HUES64 (cell line): Measurements from ENCODE around the gene CASP10.

ENCODE experiments used
- H3K27ac ChIP-seq: 2 replicates; pipeline ENCODE4 v1.7.0; 2013; ENCODE audit warnings: low read depth, low read length, inconsistent platforms
- H3K27me3 ChIP-seq: 2 replicates; pipeline ENCODE4 v1.6.1; 2013; ENCODE audit warnings: mild to moderate bottlenecking, low read length; ENCODE audit not compliant: insufficient read depth
- H3K36me3 ChIP-seq: 2 replicates; pipeline ENCODE4 v1.6.1; 2013; ENCODE audit warnings: mild to moderate bottlenecking, low read length; ENCODE audit not compliant: insufficient read depth
- H3K4me1 ChIP-seq: 2 replicates; pipeline ENCODE4 v1.6.1; 2013; ENCODE audit warnings: mild to moderate bottlenecking, low read length, moderate library complexity; ENCODE audit not compliant: insufficient read depth
- H3K4me3 ChIP-seq: 2 replicates; pipeline ENCODE4 v1.5.1; 2013; ENCODE audit warnings: mild to moderate bottlenecking, low read length, moderate library complexity
- H3K9ac ChIP-seq: 2 replicates; pipeline ENCODE4 v1.6.1; 2013; ENCODE audit warnings: mild to moderate bottlenecking, low read depth, low read length
- H3K9me3 ChIP-seq: 2 replicates; pipeline ENCODE4 v1.6.1; 2013; ENCODE audit warnings: low read depth, low read length; ENCODE audit not compliant: insufficient read depth
- WGBS: fragments of 150-250, 120-280 bp; methylation state at CpG from one replicate; pipeline ENCODE4 v1.1.7; 2013; ENCODE audit warnings: missing lambda C conversion rate; 5-methylcytosine and 5-hydroxymethylcytosine counted together

The CASP10 gene

DNA sequence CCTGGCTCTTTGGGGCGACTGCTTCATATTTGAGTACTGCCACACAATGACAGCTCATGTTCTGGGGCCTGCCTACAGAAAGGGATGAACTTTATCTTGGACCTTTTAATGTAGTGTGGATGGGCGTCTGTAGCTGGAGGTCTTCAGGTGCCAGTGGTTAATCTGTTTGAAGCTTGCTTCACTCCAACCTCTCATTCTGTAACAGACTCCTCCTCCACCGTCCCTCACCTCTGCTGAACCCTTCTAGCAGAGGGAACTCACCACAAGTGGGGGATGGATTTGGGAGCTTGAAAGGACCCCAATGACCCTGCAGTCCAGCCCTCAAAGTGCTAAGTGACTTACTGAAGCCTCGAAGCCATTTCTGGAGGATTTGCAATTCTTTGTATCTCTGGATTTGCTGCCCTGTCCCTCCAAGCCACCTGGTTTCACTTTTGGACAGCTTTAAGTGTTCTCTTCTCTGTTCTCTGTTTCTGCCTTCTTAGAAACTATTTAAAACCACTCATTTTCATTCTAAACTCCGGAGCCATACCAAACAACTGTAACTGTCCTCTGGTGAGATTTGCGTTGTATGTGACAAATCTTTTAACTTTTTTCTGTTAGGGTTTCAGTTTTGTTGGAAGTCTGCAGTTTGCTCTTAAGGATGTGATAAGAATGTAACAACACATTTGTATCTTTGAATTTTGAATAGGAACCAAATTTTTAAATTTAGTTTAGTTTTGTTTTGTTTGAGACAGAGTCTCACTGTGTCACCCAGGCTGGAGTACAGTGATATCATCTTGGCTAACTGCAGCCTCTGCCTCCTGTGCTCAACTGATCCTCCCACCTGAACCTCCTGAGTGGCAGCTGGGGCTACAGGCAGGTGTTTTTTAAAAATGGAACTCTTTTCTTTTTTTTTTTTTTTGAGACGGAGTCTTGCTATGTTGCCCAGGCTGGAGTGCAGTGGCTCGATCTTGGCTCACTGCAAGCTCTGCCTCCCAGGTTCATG, 40.4 kb downstream of the CASP10 start:
- no peaks in the 10 kb centered on the region; the same call in 1 of the 2 replicates for H3K9me3 ChIP-seq
- H3K4me1 ChIP-seq, result peaks cover 14% of the 10 kb centered on the region
- 92% methylated on average over 7 of the region's 8 CpGs for WGBS
- no peak overlapping the region for H3K4me3 ChIP-seq
- H3K36me3 ChIP-seq, result no peaks in the 10 kb centered on the region
- H3K27me3 ChIP-seq, result no peaks in the 10 kb centered on the region
- no peak overlapping the region for H3K27ac ChIP-seq
- H3K9ac ChIP-seq, result no peak overlapping the region

- Histone ChIP-seq H3K9me3 (no peaks in the 10 kb centered on the region), H3K4me1 (no peaks in the 10 kb centered on the region), H3K36me3 (no peaks in the 10 kb centered on the region), H3K9ac (no peak overlapping the region), H3K4me3 (no peak overlapping the region), H3K27me3 (no peaks in the 10 kb centered on the region), H3K27ac (no peak overlapping the region)
- WGBS, result 95% methylated on average over 3 of the region's 3 CpGs
Measured at GRCh38 chr2:201228271-201228911, 45.5 kb downstream of the CASP10 start.

GRCh38 chr2:201228912-201229290, 46.0 kb downstream of the CASP10 start:
- no peaks in the 10 kb centered on the region for H3K4me1 ChIP-seq
- H3K9ac ChIP-seq, result no peak overlapping the region
- no peak overlapping the region for H3K4me3 ChIP-seq
- H3K27ac ChIP-seq, result no peak overlapping the region
- H3K27me3 ChIP-seq, result no peaks in the 10 kb centered on the region
- H3K9me3 ChIP-seq, result no peaks in the 10 kb centered on the region
- H3K36me3 ChIP-seq, result no peaks in the 10 kb centered on the region
- 89% methylated on average over 12 of the region's 12 CpGs for WGBS

GRCh38 chr2:201231781-201232466, 49.0 kb downstream of the CASP10 start:
- H3K4me3 ChIP-seq, result no peak overlapping the region

GRCh38 chr2:201232467-201232815, 49.5 kb downstream of the CASP10 start:
- no peaks in the 10 kb centered on the region for H3K4me1 ChIP-seq
- no peak overlapping the region for H3K9ac ChIP-seq
- no peak overlapping the region for H3K4me3 ChIP-seq
- H3K27me3 ChIP-seq, result no peaks in the 10 kb centered on the region
- 86% methylated on average over 3 of the region's 3 CpGs for WGBS
- no peaks in the 10 kb centered on the region for H3K9me3 ChIP-seq
- no peak overlapping the region for H3K27ac ChIP-seq
- H3K36me3 ChIP-seq, result no peaks in the 10 kb centered on the region

More at GRCh38 chr2:201231781-201232466, 49.0 kb downstream of the CASP10 start:
- Histone ChIP-seq H3K27ac (no peak overlapping the region), H3K9me3 (no peaks in the 10 kb centered on the region), H3K9ac (no peak overlapping the region), H3K4me1 (no peaks in the 10 kb centered on the region), H3K36me3 (no peaks in the 10 kb centered on the region), H3K27me3 (no peaks in the 10 kb centered on the region)
- 24% methylated on average over 8 of the region's 8 CpGs for WGBS

DNA sequence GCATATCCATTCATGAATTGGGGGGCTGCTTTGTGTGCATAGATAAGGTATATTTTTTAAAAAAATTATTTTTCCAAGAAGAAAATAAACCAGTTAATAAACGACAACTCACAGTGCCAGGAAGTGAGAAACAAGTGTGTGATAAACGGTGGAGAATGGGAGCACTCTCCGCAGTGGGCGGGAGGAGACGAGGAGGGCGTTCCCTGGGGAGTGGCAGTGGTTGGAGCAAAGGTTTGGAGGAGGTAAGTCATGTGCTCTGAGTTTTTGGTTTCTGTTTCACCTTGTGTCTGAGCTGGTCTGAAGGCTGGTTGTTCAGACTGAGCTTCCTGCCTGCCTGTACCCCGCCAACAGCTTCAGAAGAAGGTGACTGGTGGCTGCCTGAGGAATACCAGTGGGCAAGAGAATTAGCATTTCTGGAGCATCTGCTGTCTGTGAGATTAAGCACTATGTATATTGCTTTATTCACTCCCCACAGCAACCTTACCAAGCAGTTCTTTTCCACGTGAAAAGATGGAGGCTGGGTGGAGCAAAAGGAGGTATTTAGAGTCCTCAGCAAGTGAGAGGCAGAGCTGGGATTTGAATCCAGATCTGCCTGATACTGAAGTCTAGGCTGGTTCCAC, 50.4 kb downstream of the CASP10 start:
- no peaks in the 10 kb centered on the region for H3K36me3 ChIP-seq
- no peaks in the 10 kb centered on the region for H3K4me1 ChIP-seq
- no peak overlapping the region for H3K27ac ChIP-seq
- 57% methylated on average over 8 of the region's 8 CpGs for WGBS
- no peaks in the 10 kb centered on the region for H3K27me3 ChIP-seq
- H3K9me3 ChIP-seq, result no peaks in the 10 kb centered on the region
- H3K9ac ChIP-seq, result no peak overlapping the region
- H3K4me3 ChIP-seq, result peak overlapping the region; percentile 43

- Histone ChIP-seq H3K4me1 (no peaks in the 10 kb centered on the region), H3K36me3 (no peaks in the 10 kb centered on the region), H3K27me3 (no peaks in the 10 kb centered on the region), H3K4me3 (peak overlapping the region; percentile 43; the same call in 1 of the 2 replicates), H3K9me3 (no peaks in the 10 kb centered on the region), H3K27ac (no peak overlapping the region), H3K9ac (no peak overlapping the region)
- 91% methylated on average over 21 of the region's 21 CpGs for WGBS
Measured at GRCh38 chr2:201233812-201234662, 51.1 kb downstream of the CASP10 start.

- H3K4me1 ChIP-seq, result no peaks in the 10 kb centered on the region
- H3K27ac ChIP-seq, result no peak overlapping the region
- WGBS, result 88% methylated on average over 1 of the region's 3 CpGs
- H3K9ac ChIP-seq, result no peak overlapping the region
- H3K36me3 ChIP-seq, result no peaks in the 10 kb centered on the region
- no peak overlapping the region for H3K4me3 ChIP-seq
- no peaks in the 10 kb centered on the region for H3K27me3 ChIP-seq
- H3K9me3 ChIP-seq, result no peaks in the 10 kb centered on the region
Measured at GRCh38 chr2:201234663-201235135, 51.8 kb downstream of the CASP10 start.

- H3K4me3 ChIP-seq, result no peak overlapping the region
- no peak overlapping the region for H3K9ac ChIP-seq
- no peak overlapping the region for H3K27ac ChIP-seq
- H3K36me3 ChIP-seq, result no peaks in the 10 kb centered on the region
- no peaks in the 10 kb centered on the region for H3K4me1 ChIP-seq
- no peaks in the 10 kb centered on the region for H3K27me3 ChIP-seq
- H3K9me3 ChIP-seq, result no peaks in the 10 kb centered on the region
- WGBS, result 61% methylated on average over 13 of the region's 14 CpGs
Measured at GRCh38 chr2:201235860-201236811, 53.2 kb downstream of the CASP10 start.
